Activated B cell treated with CpG ODN at 0.5 μM for 24 hours (primary cell): ENCODE data around the gene USP25. TPM values are rescaled to one million over a fixed set of nuclear protein-coding genes. Genes with fewer than 3 reads are reported as not detected.

Experiments used
- ATAC-seq: fragments of 200-7000 bp; cut with Tn5 transposase; one replicate; pipeline ENCODE4 v1.10.0; 2021; ENCODE audit warnings: low read depth, mild to moderate bottlenecking, moderate library complexity
- CTCF ChIA-PET: fragments of 350-600 bp; sonication (Branson Sonifier 250); formaldehyde crosslinking; loops from one replicate; lab custom pipeline; 2021; ENCODE audit warnings: antibody characterized with exemption; lab: Charles Lee
- POLR2A ChIA-PET: fragments of 350-600 bp; sonication (Branson Sonifier 250); formaldehyde crosslinking; loops from one replicate; lab custom pipeline; 2021; ENCODE audit warnings: antibody characterized with exemption; lab: Charles Lee
- DNase-seq: peaks from one replicate; pipeline ENCODE4 v3.0.0; 2022
- H3K27ac Mint-ChIP-seq: one replicate; pipeline ENCODE4 v1.8.0; 2020; ENCODE audit warnings: mixed read lengths
- H3K27me3 Mint-ChIP-seq: one replicate; pipeline ENCODE4 v1.8.0; 2021; ENCODE audit warnings: mixed read lengths
- H3K36me3 Mint-ChIP-seq: one replicate; pipeline ENCODE4 v1.8.0; 2021; ENCODE audit warnings: low read depth, mixed read lengths
- H3K4me1 Mint-ChIP-seq: one replicate; pipeline ENCODE4 v1.8.0; 2021; ENCODE audit warnings: mixed read lengths
- H3K4me3 Mint-ChIP-seq: one replicate; pipeline ENCODE4 v1.8.0; 2020; ENCODE audit warnings: mild to moderate bottlenecking, mixed read lengths
- H3K9me3 Mint-ChIP-seq: one replicate; pipeline ENCODE4 v1.8.0; 2020; ENCODE audit warnings: mixed read lengths
- CTCF ChIP-seq: fragments of 200-600 bp; IDR thresholded peaks from one replicate; pipeline ENCODE4 v1.8.0; 2022; ENCODE audit warnings: antibody characterized with exemption, mild to moderate bottlenecking
- intact Hi-C: fragments of 100-400 bp; cut with micrococcal nuclease; formaldehyde crosslinking; loops from one replicate; pipeline ENCODE4 v1.15.1; 2024
- total RNA-seq: library from RNA; stranded (reverse); gene quantifications from 2 replicates; pipeline ENCODE4 v1.2.3, GENCODE V29; 2022

USP25 gene
- total RNA-seq, 1 donor from 2014 or later, result 38.3 TPM

GRCh38 chr21:15781986-15782385, 52.2 kb downstream of the USP25 start:
- H3K36me3 Mint-ChIP-seq, result peaks cover 39% of the 10 kb centered on the region
- no peaks in the 10 kb centered on the region for H3K9me3 Mint-ChIP-seq
- no peaks in the 10 kb centered on the region for H3K27me3 Mint-ChIP-seq
- no peak overlapping the region for H3K4me3 Mint-ChIP-seq
- DNase-seq, result no peak
- ChIA-PET POLR2A (no interaction called here), CTCF (no interaction called here)
- intact Hi-C loops, result no loop called here
- no peak for ATAC-seq
- no peak for TF ChIP-seq CTCF
- no peak overlapping the region for H3K27ac Mint-ChIP-seq
- peaks cover 12% of the 10 kb centered on the region for H3K4me1 Mint-ChIP-seq

GRCh38 chr21:15788847-15789523, 59.2 kb downstream of the USP25 start:
- Mint-ChIP-seq H3K9me3 (no peaks in the 10 kb centered on the region), H3K27ac (no peak overlapping the region), H3K36me3 (peaks cover 19% of the 10 kb centered on the region), H3K27me3 (no peaks in the 10 kb centered on the region), H3K4me1 (peaks cover 2% of the 10 kb centered on the region), H3K4me3 (no peak overlapping the region)
- intact Hi-C loops, result no loop called here
- ChIA-PET POLR2A (no interaction called here), CTCF (interaction anchor here (2.0 kb wide), 1 partner anchor 8 kb away, joined by 5 read pairs; no protein-coding TSS in a partner anchor)
- no peak for DNase-seq
- no peak for ATAC-seq
- no peak for TF ChIP-seq CTCF

GRCh38 chr21:15793109-15793508, 63.3 kb downstream of the USP25 start:
- Mint-ChIP-seq H3K4me1 (peaks cover 16% of the 10 kb centered on the region), H3K27ac (no peak overlapping the region), H3K4me3 (no peak overlapping the region), H3K9me3 (no peaks in the 10 kb centered on the region), H3K36me3 (peaks cover 39% of the 10 kb centered on the region), H3K27me3 (no peaks in the 10 kb centered on the region)
- CTCF ChIA-PET, result interaction anchor here (1.2 kb wide), 1 partner anchor 103 kb away, joined by 4 read pairs; no protein-coding TSS in a partner anchor
- ATAC-seq (no peak), DNase-seq (no peak)
- intact Hi-C loops, result no loop called here
- POLR2A ChIA-PET, result no interaction called here
- TF ChIP-seq CTCF, result no peak

GRCh38 chr21:15793550-15794235, 63.9 kb downstream of the USP25 start:
- intact Hi-C loops, result no loop called here
- POLR2A ChIA-PET, result no interaction called here
- TF ChIP-seq CTCF, result no peak
- peaks cover 16% of the 10 kb centered on the region for H3K4me1 Mint-ChIP-seq
- H3K36me3 Mint-ChIP-seq, result peaks cover 39% of the 10 kb centered on the region
- H3K9me3 Mint-ChIP-seq, result no peaks in the 10 kb centered on the region
- H3K27ac Mint-ChIP-seq, result no peak overlapping the region
- no peak overlapping the region for H3K4me3 Mint-ChIP-seq
- H3K27me3 Mint-ChIP-seq, result no peaks in the 10 kb centered on the region
- CTCF ChIA-PET, result interaction anchor here (1.2 kb wide), 1 partner anchor 103 kb away, joined by 4 read pairs; no protein-coding TSS in a partner anchor
- DNase-seq, result no peak
- ATAC-seq, result no peak

- intact Hi-C loops, result no loop called here
These were observed 64.6 kb downstream of the USP25 start for GRCh38 chr21:15794277-15794912.

More at GRCh38 chr21:15794277-15794912, 64.6 kb downstream of the USP25 start:
- no peaks in the 10 kb centered on the region for H3K9me3 Mint-ChIP-seq
- TF ChIP-seq CTCF, result no peak
- H3K27me3 Mint-ChIP-seq, result no peaks in the 10 kb centered on the region
- DNase-seq (no peak), ATAC-seq (no peak)
- H3K36me3 Mint-ChIP-seq, result peaks cover 43% of the 10 kb centered on the region
- H3K4me3 Mint-ChIP-seq, result no peak overlapping the region
- H3K27ac Mint-ChIP-seq, result no peak overlapping the region
- CTCF ChIA-PET, result interaction anchor here (1.2 kb wide), 1 partner anchor 104 kb away, joined by 4 read pairs; no protein-coding TSS in a partner anchor
- peaks cover 16% of the 10 kb centered on the region for H3K4me1 Mint-ChIP-seq
- POLR2A ChIA-PET, result no interaction called here
